ENCODE data around the gene CELF6. TPM values are rescaled to one million over a fixed set of nuclear protein-coding genes. Genes with fewer than 3 reads are reported as not detected.

CELF6 gene
- polyA plus RNA-seq, 1 donor from 2014 or later, result 68.6 TPM

DNA sequence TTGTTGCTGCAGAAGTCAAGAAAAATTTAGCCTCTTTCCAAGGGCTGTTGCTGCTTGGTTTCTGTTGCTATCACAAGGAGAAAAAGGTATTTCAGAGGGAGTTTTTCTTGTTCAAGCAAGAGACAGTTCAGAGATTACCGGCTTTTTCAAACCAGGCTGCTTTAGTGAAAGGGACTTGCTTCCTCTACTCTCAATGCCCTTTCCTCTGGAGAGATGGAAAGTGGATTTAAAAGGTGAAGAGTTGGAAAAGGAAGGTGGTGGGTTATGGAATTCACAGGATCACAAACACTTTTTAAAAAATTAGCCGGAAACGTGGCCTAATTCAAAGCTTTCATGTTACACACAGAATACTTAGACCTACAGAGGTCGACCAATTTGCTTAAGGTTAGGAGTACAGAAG lies 48.7 kb downstream of the CELF6 start:
- Histone ChIP-seq H3K79me2 (replicated peaks; ENCODE audit: insufficient read depth, low read length) (peaks cover 27% of the 10 kb centered on the region), H3K27me3 (ENCODE audit: insufficient read depth, low read depth, low read length) (no peaks in the 10 kb centered on the region), H3K9me2 (ENCODE audit: insufficient read depth, low read length) (no peaks in the 10 kb centered on the region), H3K4me2 (ENCODE audit: low read length) (peak overlapping the region; percentile 83), H4K20me1 (ENCODE audit: insufficient read depth) (no peaks in the 10 kb centered on the region), H2AFZ (ENCODE audit: low read depth, low read length) (no peak overlapping the region), H3K36me3 (ENCODE audit: insufficient read depth, low read length) (no peaks in the 10 kb centered on the region), H3K27ac (ENCODE audit: low read length) (no peak overlapping the region), H3F3A (ENCODE audit: insufficient read depth, low read length, poor library complexity, severe bottlenecking) (no peaks in the 10 kb centered on the region), H3K9ac (ENCODE audit: low read length) (peak overlapping the region; percentile 95), H3K9me3 (ENCODE audit: low read length) (no peaks in the 10 kb centered on the region), H3K4me3 (ENCODE audit: low read length) (peak overlapping the region; percentile 82)
- no peak for TF ChIP-seq REST (IDR thresholded peaks at IDR 0.05; ENCODE audit: borderline replicate concordance)
- no peak for TF ChIP-seq MXI1 (conservative IDR thresholded peaks at IDR 0.05; ENCODE audit: poor library complexity, severe bottlenecking)
- TF ChIP-seq POLR2AphosphoS5 (IDR thresholded peaks at IDR 0.05), result no peak
- TF ChIP-seq, protein P1, sequence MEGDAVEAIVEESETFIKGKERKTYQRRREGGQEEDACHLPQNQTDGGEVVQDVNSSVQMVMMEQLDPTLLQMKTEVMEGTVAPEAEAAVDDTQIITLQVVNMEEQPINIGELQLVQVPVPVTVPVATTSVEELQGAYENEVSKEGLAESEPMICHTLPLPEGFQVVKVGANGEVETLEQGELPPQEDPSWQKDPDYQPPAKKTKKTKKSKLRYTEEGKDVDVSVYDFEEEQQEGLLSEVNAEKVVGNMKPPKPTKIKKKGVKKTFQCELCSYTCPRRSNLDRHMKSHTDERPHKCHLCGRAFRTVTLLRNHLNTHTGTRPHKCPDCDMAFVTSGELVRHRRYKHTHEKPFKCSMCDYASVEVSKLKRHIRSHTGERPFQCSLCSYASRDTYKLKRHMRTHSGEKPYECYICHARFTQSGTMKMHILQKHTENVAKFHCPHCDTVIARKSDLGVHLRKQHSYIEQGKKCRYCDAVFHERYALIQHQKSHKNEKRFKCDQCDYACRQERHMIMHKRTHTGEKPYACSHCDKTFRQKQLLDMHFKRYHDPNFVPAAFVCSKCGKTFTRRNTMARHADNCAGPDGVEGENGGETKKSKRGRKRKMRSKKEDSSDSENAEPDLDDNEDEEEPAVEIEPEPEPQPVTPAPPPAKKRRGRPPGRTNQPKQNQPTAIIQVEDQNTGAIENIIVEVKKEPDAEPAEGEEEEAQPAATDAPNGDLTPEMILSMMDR (IDR thresholded peaks at IDR 0.05; ENCODE audit: poor library complexity, severe bottlenecking), result no peak
- no peak for TF ChIP-seq TAF1 (IDR thresholded peaks at IDR 0.05; ENCODE audit: low read depth)
- TF ChIP-seq EZH2 (IDR thresholded peaks at IDR 0.05; ENCODE audit: borderline replicate concordance, insufficient read depth, low read length, poor library complexity, severe bottlenecking), result no peak
- no peak for TF ChIP-seq RAD21 (conservative IDR thresholded peaks at IDR 0.05)

GRCh38 chr15:72269739-72270138 lies 50.2 kb downstream of the CELF6 start:
- TF ChIP-seq TAF1 (IDR thresholded peaks at IDR 0.05; ENCODE audit: low read depth), result no peak
- H3K4me3 ChIP-seq (ENCODE audit: low read length), result peak overlapping the region; percentile 82
- H3K36me3 ChIP-seq (ENCODE audit: insufficient read depth, low read length), result no peaks in the 10 kb centered on the region

DNA sequence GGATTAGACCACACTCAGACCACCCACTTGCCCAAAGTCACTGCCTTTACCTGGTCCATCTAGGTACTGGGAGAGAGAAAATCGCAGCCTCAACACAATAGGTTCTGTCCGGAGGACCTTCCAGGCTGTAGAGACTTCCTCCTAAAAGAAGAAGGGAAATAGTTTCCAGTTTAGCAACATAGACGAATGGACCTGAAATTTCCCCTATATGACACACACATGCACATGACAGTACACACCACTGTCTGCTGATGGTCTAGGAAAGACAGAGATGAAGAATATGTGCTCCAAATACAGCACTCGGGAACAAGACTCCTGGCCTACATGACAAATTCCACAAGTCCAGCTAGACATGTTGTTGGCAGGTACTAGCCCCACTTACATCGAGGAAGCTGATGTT lies 54.9 kb downstream of the CELF6 start:
- Histone ChIP-seq H3K9ac (ENCODE audit: low read length) (no peak overlapping the region), H3K9me3 (ENCODE audit: low read length) (no peaks in the 10 kb centered on the region), H3K4me3 (ENCODE audit: low read length) (no peak overlapping the region), H3K27ac (ENCODE audit: low read length) (no peak overlapping the region), H4K20me1 (ENCODE audit: insufficient read depth) (no peaks in the 10 kb centered on the region), H2AFZ (ENCODE audit: low read depth, low read length) (no peak overlapping the region), H3K79me2 (replicated peaks; ENCODE audit: insufficient read depth, low read length) (peaks cover 6% of the 10 kb centered on the region), H3F3A (ENCODE audit: insufficient read depth, low read length, poor library complexity, severe bottlenecking) (no peaks in the 10 kb centered on the region), H3K9me2 (ENCODE audit: insufficient read depth, low read length) (no peaks in the 10 kb centered on the region), H3K27me3 (ENCODE audit: insufficient read depth, low read depth, low read length) (no peaks in the 10 kb centered on the region), H3K36me3 (ENCODE audit: insufficient read depth, low read length) (peaks cover 14% of the 10 kb centered on the region), H3K4me2 (ENCODE audit: low read length) (no peak overlapping the region)
- TF ChIP-seq EZH2 (IDR thresholded peaks at IDR 0.05; ENCODE audit: borderline replicate concordance, insufficient read depth, low read length, poor library complexity, severe bottlenecking) (no peak), EP300 (conservative IDR thresholded peaks at IDR 0.05; ENCODE audit: poor library complexity, severe bottlenecking) (no peak), RAD21 (conservative IDR thresholded peaks at IDR 0.05) (no peak), MXI1 (conservative IDR thresholded peaks at IDR 0.05; ENCODE audit: poor library complexity, severe bottlenecking) (no peak), SMC3 (conservative IDR thresholded peaks at IDR 0.05; ENCODE audit: poor library complexity) (no peak)

More at GRCh38 chr15:72269739-72270138, 50.2 kb downstream of the CELF6 start:
- H3K9me3 ChIP-seq (ENCODE audit: low read length), result no peaks in the 10 kb centered on the region
- H2AFZ ChIP-seq (ENCODE audit: low read depth, low read length), result no peak overlapping the region
- no peaks in the 10 kb centered on the region for H4K20me1 ChIP-seq (ENCODE audit: insufficient read depth)
- no peaks in the 10 kb centered on the region for H3K9me2 ChIP-seq (ENCODE audit: insufficient read depth, low read length)
- H3K79me2 ChIP-seq (replicated peaks; ENCODE audit: insufficient read depth, low read length), result peaks cover 27% of the 10 kb centered on the region
- no peak overlapping the region for H3K27ac ChIP-seq (ENCODE audit: low read length)
- H3F3A ChIP-seq (ENCODE audit: insufficient read depth, low read length, poor library complexity, severe bottlenecking), result no peaks in the 10 kb centered on the region
- H3K27me3 ChIP-seq (ENCODE audit: insufficient read depth, low read depth, low read length), result no peaks in the 10 kb centered on the region
- no peak overlapping the region for H3K9ac ChIP-seq (ENCODE audit: low read length)
- H3K4me2 ChIP-seq (ENCODE audit: low read length), result no peak overlapping the region
